GM21367 (cell line): ENCODE results near the gene PACS1.

Source experiments
- ATAC-seq: cut with Tn5 transposase; IDR thresholded peaks from one replicate; pipeline ENCODE4 v1.9.1; 2021; ENCODE audit not compliant: unreplicated experiment

The PACS1 gene

DNA sequence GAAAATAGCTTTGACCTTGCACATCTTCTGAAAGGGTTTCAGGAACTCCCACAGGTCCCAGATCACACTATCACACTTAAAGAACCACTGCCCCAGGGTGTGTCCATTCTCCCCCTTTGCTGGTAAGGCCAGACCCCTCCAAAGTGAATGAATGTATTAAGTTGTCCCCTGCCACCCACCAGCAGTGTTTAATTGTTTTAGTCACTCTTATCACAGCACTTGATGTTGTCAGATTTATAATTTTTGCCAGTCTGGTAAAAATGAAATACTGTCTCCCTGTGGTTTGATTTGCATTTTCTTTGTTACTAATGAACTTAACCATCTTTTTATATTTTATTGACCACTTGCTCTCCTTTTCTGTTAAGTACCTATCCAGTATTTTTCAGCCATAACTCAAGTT is 108.8 kb downstream of the PACS1 start:
- ATAC-seq = no peak

DNA sequence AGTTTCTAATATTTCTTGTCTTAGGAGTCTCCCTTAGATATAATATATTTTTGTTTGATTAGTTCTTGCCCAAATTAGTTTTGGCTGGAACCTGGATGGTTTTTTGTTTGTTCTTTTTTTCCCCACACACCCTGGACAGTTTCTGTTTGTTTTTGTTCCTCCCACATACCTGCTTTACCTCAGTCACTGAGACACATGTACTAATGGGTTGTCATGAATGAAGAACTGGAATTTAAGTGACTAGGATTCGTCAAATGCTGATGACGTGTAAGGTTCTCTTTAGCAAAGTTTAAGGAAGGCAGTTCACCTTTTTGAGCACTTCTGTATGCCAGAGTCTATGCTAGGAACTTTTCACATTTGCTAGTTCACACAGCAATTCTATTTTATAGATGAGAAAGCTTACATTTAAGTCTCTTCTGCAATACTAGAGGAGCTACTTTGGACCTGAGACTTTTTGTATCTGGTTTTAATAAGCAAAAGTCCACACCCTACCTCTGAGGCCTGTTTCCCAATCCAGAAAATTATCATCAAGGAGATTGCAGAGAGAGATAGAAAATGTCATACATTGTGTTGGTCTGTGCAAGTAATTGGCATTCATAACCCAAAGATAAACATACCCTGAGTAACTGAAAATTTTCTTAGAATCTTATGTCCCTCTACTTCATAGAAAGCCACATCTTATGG is 111.7 kb downstream of the PACS1 start:
- ATAC-seq = no peak

DNA sequence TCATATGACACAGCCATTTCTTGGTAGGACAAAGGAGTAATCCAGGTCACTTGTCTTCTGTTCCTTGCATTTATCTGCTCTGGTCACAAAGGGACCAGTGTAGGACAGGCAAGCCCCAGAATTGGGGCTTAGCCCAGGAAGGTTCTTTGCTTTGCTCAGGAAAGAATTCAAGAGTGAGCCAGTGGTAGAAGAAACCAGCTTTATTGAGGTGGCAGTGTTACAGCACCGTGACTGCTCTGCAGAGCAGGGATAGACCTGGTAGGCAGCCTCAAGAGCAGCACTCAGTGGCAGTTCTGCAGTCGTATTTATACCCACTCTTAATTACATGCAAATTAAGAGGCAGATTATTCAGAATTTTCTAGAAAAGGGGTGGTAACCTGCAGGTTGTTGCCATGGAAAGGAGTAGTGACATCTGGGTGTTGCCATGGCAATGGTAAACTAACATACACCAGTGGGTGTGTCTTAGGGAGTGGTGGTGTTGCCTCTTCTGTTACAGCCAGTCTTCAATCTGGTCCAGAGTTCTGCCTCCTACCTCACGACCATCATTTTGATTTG is 113.5 kb downstream of the PACS1 start:
- ATAC-seq = no peak

DNA sequence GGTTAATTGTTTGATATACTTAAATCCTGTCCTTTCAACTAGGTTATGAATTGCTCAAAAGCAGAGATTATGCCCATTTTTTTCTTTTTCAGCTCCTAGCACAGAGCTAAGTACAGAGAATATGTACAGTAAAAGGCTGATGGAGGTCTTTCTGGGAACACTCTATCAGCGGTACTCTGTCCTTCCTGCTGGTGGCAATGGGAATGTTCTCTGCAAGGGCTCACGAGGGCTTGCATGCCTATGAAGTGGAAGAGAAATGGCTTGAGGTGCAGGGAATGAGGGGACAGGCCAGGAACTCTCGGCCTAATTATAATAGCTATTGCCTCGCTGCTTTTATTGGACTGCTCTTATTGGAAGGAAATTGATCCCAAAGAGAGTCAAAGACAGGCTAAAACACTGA is 114.7 kb downstream of the PACS1 start:
- no peak for ATAC-seq

DNA sequence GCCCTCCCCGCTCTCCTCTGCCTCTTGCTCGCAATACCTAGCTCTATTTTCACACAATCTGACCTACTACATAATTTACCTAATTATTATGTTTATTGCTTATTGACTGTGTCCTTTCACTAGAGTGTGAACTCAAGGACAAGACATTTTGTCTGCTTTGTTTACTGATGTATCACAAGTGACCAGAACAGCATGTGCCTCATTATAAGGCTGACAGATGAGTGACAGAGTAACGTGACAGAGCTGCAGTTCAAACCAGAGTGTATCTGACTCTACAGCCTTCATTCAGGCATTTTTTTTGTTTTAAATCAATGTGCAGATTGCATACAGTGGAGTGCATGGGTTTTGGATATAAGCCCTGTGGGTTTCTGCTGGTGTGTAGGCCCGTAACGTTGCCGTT is 116.4 kb downstream of the PACS1 start:
- ATAC-seq = no peak

DNA sequence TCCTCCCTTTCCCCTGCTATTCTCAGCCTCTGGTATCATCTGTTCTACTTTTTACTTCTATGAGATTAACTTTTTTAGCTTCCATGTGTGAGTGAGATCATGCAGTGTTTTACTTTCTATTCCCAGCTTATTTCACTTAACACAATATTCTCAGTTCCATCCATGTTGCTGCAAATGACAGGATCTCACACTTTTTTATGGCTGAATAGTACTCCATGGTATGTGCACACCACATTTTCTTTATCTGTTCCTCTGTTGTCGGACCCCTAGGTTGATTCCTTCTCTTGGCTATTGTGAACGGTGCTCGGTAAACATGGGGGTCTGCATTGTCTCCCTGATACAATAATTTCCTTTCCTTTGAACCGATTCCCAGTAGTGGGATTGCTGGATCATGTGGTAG is 117.4 kb downstream of the PACS1 start:
- ATAC-seq = no peak

DNA sequence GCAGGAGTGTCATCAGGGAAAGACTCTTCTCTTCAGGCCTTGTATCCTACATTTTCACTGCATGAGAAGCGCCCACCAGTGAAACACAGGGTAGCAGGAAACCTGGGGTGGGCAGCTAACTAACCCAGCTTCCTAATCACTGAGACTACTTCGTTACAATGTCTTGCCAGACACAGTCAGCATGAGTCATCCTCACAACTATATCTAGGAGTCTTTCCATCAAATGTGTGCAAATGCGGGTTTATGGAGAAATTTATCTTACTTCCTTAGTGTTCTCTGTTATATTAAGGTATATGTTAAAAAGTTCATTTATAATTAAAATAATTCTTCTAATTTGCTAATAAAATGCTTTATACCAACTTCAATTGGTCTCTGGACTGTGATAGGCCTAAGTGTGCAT is 118.5 kb downstream of the PACS1 start:
- ATAC-seq = no peak

DNA sequence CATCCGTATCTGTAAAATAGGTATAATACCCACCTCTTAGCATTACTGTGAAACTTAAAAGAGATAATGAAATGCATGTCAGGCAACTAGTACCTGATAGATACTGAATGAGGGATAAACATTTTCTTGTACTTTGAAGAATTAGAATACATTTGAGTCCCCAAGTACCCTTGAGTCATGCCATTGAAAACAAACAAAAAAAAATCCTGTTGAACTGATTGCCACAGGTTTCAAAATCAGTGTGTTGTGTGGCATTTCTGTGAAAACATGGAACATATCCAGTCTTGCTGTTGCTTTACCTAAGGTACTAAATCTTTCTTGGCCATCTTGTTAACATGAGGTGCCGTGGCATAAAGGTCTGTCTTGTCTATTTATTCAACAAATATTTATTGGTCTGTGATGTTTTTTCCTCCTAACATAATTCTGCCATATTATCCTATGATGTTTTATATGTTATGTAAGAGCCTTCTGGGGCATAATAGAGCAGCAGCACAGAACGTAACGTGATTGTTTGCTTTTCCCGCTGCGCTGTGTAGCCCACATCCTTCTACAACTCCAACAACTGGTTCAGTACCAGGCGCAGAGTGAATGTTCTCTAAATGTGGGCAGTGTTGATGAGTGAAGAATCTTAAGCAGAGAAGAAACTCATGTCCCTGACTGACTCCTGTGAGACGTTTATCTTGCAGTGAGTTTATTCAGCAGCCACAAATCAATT is 119.1 kb downstream of the PACS1 start:
- ATAC-seq = no peak

DNA sequence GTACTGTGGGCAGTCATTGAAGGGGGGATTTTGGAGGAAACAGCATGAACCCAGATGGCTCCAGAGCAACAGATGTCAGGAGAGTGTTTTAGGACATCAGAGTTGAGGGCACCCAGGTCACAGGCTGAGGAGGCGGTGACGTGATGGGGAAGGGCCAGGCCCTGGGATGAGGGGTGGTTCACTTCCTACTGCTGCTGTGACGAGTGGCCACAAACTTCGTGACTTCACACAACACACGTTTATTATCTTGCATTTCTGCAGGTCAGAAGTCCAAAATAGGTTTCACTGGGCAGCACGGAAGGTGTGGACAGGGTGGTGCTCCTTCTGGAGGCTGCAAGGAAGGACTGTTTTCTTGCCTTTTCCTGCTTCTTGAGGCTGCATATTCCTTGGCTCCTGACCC is 120.7 kb downstream of the PACS1 start:
- ATAC-seq = no peak

DNA sequence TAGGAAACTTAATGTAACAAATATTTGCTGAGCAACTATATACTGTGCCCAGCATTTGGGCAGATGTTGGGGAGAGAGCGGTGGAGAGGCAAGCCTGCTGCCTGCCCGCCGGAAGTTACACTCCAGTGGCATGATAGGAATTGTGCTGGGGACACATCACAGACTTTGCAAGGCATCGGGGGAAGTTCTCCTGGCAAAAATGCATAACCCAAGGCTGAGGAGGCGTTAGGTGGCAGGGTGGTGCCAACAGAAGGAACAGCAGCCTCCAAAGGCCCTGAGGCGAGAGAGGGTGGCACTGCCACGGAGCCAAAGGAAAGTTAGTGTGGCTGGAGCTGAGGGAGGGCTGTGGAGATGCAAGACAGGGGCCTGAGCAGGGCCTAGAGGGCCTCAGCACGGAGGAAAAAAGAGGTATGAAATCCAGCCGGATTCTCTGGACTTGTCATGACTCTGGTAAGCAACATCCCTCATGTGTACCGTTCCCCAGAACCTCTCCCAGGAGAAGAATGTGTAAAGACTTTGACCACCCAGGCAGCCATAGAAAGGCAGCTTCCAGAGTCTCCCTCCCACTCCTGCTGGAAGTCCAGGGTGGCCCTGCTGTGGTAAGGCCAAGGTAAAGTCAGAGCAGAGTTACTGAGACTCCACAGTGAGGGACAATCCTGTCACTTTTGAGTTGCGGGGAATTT is 122.2 kb downstream of the PACS1 start:
- no peak for ATAC-seq

DNA sequence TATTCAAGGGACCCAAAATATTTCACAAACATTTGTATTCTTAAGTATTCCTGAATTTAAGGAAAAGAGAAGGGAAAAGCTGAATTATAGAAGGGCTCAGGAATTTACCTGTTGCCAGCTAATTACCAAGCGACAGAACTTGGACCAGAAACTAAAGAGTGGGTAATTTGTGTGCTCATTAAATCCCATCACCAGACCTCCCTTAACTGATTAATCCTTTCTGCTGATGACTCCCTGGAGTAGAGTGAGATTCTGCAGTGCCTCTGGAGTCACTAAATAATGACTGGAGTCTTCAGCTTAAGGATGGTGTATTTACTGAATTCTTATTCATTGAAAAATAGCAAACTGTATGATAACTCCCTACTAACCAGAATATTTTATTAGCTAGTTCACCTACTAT is 124.3 kb downstream of the PACS1 start:
- no peak for ATAC-seq

DNA sequence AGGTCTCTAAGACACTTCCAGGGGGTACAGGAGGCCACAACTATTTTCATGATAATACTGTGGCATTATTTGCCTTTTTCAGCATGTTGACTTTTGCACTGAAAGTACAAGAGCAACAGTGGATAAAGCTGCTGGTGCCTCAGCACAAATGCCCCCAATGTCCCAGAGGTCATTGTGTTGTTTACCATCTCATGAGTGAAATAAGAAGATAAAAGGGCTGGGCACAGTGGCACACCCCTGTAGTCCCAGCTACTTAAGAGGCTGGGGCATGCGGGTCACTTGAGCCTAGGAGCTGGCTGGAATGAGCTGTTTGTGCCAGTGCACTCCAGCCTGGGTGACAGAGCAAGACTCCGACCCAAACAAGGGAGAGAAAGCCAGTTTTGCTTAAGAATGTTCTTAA is 125.8 kb downstream of the PACS1 start:
- no peak for ATAC-seq

DNA sequence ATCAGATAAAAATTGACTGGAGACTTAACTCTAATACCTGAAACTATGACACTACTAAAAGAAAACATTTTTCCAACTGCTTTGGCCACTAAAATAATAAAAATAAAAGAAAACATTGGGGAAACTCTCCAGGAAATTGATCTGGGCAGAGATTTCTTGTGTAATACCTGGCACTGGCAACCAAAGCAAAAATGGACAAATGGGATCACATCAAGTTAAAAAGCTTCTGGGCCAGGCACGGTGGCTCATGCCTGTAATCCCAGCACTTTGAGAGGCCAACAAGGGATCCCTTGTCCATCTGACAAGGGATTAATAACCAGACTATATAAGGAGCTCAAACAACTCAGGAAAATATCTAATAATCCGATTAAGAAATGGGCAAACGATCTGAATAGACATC is 133.8 kb downstream of the PACS1 start:
- ATAC-seq = no peak

DNA sequence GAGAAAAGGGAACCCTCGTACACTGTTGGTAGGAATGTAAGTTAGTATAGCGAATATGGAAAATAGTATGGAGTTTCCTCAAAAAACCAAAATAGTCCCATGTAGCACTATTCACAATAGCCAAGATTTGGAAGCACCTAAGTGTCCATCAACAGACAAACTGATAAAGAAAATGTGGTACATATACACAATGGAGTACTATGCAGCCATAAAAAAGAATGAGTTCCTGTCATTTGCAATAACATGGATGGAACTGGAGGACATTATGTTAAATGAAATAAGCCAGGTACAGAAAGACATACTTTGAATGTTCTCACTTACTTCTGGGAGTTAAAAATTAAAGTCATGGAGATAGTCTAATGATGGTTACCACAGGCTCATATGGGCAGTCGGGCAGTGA is 134.3 kb downstream of the PACS1 start:
- ATAC-seq = no peak

DNA sequence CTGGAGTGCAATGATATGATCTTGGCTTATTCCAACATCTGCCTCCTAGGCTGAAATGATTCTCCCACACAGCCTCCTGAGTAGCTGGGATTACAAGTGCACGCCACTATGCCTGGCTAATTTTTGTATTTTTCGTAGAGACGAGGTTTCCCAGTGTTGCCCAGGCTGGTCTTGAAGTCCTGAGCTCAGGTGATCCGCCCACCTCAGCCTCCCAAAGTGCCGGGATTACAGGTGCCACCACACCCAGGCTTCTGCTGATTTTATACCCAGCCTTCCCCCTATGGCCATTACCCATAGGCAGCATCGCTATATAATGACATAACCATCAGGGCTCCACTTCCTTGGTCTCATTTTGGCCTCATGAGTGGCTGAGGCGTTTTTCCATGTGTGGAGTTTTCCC is 137.7 kb downstream of the PACS1 start:
- no peak for ATAC-seq

DNA sequence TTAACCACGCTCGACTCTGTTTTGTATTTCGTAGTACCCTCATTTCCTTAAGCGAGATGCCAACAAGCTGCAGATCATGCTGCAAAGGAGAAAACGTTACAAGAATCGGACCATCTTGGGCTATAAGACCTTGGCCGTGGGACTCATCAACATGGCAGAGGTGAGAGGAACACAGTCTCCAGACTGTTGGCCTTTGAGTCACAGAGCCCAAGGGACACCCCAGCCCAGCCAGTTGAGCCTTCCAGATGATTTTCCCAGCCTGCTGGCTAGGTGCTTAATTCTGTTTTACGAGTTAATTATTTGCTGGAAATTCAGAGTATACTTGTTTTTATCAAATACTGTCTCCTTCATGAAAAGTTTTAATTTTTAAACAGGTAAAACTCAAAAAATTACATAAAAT is 141.0 kb downstream of the PACS1 start:
- ATAC-seq = no peak

DNA sequence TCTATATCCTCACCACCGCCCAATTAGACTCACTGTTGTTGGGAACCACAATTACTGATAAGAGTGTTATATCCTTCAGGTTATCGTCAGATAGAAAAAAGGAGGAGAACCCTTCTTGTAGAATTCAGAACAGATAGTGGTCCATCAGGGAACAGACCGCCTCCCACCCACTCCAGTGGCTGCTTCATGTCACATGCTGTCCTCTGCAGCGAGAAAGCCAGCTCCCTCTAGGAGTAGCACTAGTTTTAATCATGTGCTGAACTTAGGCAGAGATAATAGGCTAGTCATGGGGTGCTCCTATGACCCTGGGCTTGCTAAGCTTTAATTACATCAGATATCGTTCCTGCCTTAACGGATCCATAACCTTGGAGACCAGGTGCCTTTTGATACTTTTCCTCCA is 146.8 kb downstream of the PACS1 start:
- no peak for ATAC-seq

DNA sequence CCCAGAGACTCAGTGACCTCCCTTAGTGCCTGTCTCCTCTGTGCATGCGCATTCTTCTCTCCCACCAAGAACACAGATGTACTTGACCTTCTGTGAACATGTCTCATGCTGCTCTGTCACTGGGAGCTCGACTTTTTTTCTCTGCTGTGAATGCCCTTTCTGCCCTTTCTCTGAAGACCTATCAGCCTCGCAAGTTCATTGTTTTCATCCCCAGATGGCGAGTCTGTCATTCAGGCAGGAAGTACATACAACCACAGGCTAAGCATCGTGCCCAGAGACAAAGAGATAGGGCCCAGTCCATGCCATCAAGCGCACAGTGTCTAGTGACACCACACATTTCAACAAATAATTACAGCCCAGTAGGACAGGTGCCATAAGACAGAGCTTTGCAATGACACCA is 148.0 kb downstream of the PACS1 start:
- ATAC-seq = no peak

DNA sequence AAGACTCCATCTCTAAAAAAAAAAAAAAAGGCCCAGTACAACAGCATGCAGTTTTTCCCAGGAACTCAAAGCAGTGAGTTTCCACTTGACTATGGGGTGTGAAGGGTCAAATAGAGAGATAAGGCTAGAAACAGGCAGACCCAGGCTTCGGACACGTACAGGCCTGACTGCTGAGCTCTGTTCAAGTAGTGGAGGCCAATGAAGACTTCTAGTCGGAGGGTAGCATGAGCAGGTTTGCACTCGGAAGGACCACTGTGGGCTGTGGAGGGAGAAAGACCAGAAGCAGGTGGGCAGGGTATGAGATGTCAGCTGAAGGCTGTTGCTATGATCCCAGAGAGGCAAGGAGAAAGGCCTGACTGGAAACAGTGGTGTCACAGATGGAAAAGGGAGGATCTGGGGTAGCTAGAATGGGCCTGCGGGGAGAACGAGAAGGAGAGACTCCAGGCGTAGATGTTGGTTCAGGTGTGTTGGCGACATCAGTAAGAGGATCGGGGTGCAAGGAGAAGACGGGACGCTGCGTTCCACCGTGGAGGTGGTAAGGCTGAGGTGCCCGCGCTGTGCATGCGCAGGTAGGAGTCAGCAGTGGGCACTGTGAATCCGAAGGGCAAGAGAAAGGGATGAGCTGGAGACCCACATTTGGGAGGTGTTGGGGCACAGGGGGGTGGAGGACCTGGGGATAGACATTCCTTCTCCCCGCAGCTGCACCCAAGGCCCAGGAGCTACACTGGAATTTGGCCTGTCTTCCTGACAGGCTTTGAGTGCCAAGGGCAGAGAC is 149.0 kb downstream of the PACS1 start:
- no peak for ATAC-seq

DNA sequence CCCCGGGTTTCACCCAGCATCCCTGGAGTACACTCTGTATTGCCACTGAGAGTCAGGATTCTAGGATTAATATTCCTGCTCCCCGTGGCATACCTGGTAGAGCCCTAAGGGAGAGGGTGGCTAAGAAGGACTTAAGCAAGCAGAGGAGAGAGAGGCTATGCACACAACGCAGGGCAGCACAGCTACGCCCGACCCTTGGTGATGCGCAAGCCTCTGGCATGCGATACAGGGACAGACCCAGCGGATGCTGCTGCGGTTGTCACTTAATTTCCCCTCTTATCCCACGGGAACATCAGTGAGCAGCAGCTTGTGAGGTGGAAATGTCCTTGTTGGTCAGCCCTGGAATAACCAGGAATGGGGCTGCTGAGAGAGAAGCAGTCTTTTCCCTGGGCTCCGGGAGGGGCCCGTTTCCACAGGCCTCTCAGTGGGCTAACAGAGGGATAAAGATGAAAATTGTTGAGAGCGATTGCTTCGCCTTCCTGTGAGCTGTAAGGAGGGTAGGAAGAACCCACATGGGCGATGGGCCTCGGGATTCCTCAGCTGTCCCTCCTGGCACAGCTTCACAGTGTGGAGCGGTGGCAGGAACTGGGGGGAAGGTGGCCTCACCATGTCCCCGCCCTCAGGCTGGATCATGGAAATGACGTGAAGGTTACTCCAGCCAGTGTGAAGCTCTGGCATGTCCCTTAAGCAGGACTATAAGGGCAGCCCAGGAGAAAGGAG is 149.9 kb downstream of the PACS1 start:
- ATAC-seq = no peak

DNA sequence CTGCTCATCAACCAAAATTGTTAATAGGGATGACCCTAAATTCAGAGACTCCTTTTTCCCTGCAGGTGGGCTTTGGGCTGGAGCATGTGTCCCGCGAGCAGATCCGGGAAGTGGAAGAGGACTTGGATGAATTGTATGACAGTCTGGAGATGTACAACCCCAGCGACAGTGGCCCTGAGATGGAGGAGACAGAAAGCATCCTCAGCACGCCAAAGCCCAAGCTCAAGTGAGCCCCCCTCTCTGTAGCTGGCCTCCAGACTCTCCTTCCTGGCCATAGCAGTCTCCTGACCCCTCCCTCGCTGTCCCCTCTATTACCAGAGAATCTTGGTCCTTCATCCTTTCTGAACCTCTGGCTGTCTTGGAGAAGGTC is 150.5 kb downstream of the PACS1 start:
- no peak for ATAC-seq
